ENCODE measurements around the gene SORBS2.

Gene SORBS2

DNA sequence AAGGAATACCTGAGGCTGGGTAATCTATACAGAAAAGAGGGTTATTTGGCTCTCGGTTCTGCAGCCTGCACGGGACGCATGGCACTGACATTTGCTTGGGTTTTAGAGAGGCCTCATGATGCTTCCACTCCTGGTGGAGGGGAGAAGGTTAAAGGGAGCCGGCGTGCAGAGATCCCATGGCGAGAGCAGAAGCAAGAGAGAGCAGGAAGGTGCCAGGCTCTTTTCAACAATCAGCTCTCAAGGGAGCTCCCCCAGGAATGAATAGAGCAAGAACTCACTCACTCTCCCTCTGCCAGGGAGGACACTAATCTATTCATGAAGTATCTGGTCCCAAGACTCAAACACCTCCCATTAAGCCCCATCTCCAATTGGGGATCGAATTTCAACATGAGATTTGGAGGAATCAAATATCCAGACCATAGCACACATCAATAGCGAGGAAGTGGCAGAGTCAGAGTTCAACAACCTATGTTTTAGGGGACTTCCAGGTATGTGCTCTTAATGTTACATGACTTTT is 109.8 kb downstream of the SORBS2 start:
- H3K4me3 ChIP-seq (ENCODE audit: low read depth, low read length): no peak overlapping the region
- TF ChIP-seq MYC (IDR thresholded peaks at IDR 0.05; ENCODE audit: low read depth, low read length): no peak
- no peak for TF ChIP-seq POLR2A (IDR thresholded peaks at IDR 0.05; ENCODE audit: extremely low read depth, insufficient read length)
- TF ChIP-seq, protein P1, sequence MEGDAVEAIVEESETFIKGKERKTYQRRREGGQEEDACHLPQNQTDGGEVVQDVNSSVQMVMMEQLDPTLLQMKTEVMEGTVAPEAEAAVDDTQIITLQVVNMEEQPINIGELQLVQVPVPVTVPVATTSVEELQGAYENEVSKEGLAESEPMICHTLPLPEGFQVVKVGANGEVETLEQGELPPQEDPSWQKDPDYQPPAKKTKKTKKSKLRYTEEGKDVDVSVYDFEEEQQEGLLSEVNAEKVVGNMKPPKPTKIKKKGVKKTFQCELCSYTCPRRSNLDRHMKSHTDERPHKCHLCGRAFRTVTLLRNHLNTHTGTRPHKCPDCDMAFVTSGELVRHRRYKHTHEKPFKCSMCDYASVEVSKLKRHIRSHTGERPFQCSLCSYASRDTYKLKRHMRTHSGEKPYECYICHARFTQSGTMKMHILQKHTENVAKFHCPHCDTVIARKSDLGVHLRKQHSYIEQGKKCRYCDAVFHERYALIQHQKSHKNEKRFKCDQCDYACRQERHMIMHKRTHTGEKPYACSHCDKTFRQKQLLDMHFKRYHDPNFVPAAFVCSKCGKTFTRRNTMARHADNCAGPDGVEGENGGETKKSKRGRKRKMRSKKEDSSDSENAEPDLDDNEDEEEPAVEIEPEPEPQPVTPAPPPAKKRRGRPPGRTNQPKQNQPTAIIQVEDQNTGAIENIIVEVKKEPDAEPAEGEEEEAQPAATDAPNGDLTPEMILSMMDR (IDR thresholded peaks at IDR 0.05; ENCODE audit: low read depth, low read length): no peak
- TF ChIP-seq, protein P2, sequence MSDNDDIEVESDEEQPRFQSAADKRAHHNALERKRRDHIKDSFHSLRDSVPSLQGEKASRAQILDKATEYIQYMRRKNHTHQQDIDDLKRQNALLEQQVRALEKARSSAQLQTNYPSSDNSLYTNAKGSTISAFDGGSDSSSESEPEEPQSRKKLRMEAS (IDR thresholded peaks at IDR 0.05; ENCODE audit: low read depth, low read length): no peak
- no peak for DNase-seq (ENCODE audit: low read depth)

DNA sequence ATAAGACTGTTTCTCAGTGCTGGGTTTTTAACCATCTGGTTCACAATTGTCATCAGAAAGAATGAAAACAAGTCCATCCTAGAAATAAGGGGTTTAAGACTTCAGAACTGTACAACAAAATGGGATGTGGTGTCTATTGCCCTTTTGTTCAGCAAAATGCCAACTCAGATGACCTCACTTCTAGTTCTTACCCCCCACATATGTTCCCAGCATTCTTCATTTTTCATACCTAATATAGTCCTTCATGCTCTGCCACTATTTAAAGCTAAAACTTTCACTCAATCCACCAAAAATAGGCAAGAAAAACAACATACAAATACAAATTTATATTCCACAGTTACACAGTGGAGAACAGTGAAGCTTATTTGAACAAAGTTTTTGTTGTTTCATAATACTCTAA is 111.4 kb downstream of the SORBS2 start:
- no peak overlapping the region for H3K4me3 ChIP-seq (ENCODE audit: low read depth, low read length)
- no peak for TF ChIP-seq POLR2A (IDR thresholded peaks at IDR 0.05; ENCODE audit: extremely low read depth, insufficient read length)
- TF ChIP-seq MYC (IDR thresholded peaks at IDR 0.05; ENCODE audit: low read depth, low read length): no peak
- TF ChIP-seq, protein P2 (IDR thresholded peaks at IDR 0.05; ENCODE audit: low read depth, low read length): no peak
- TF ChIP-seq, protein P1 (IDR thresholded peaks at IDR 0.05; ENCODE audit: low read depth, low read length): no peak
- DNase-seq (ENCODE audit: low read depth): no peak

DNA sequence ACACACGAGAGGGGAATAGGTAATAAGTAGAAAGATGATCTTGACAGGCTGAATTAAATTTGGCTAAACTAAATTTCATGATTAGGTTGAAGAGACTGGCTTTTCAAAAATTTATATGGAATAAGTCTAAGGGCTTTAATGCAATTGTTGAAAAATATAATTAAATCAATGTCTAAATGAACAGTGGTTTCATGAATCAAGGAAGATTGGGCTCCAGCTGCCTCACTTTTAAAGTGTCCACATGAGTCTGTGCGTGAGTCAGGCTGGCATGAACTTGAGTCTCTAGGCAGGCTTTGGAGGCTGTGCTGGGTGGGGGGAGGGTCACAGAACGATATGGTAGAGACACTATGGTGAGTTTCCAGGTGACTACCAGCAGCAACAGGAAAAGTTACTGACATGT is 111.9 kb downstream of the SORBS2 start:
- no peak for DNase-seq (ENCODE audit: low read depth)
- no peak overlapping the region for H3K4me3 ChIP-seq (ENCODE audit: low read depth, low read length)

DNA sequence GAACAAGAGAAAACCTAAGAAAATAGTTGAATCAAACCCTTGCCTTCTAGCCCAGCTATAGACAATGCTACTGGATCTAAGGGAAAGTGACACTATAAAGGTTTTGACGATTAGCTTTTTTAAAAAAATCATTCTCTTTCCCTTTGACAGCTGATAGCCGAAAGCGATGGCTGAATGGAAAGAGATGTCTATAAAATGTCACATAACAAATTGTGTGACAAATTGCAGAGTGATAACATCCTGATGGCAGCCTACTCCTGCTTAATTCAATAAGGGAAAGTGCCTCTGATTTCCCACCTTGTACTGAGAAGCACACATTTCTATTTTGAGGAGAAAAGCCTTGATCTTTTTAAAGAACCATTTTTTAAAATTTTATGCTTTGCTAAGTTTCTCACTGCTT is 114.5 kb downstream of the SORBS2 start:
- DNase-seq (ENCODE audit: low read depth): no peak
- no peak for TF ChIP-seq POLR2A (IDR thresholded peaks at IDR 0.05; ENCODE audit: extremely low read depth, insufficient read length)
- TF ChIP-seq, protein P1 (IDR thresholded peaks at IDR 0.05; ENCODE audit: low read depth, low read length): no peak
- TF ChIP-seq MYC (IDR thresholded peaks at IDR 0.05; ENCODE audit: low read depth, low read length): no peak
- TF ChIP-seq, protein P2 (IDR thresholded peaks at IDR 0.05; ENCODE audit: low read depth, low read length): no peak
- H3K4me3 ChIP-seq (ENCODE audit: low read depth, low read length): no peak overlapping the region

More for the DNA sequence above, 111.9 kb downstream of the SORBS2 start:
- TF ChIP-seq, protein P2 (IDR thresholded peaks at IDR 0.05; ENCODE audit: low read depth, low read length): no peak
- TF ChIP-seq, protein P1 (IDR thresholded peaks at IDR 0.05; ENCODE audit: low read depth, low read length): no peak
- TF ChIP-seq MYC (IDR thresholded peaks at IDR 0.05; ENCODE audit: low read depth, low read length): no peak
- TF ChIP-seq POLR2A (IDR thresholded peaks at IDR 0.05; ENCODE audit: extremely low read depth, insufficient read length): no peak

DNA sequence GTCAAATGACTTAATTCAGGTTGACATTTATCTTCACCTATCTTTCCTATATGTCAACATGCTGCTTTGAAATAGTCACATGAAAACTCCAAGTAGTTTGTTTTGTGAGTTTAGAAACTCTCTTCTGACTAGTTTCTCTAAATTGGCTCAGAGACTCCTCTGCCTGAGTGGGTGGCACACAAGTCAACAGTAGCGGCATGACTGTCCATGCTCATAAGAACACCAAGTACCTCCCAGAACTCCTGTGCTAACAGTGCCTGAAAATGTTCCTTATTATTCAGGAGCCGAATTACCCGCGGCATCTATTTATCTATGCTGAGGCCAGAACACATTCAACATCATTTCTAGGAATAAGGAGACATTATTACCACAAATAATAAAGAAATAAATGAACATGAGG is 116.3 kb downstream of the SORBS2 start:
- DNase-seq (ENCODE audit: low read depth): no peak
- H3K4me3 ChIP-seq (ENCODE audit: low read depth, low read length): no peak overlapping the region
- TF ChIP-seq, protein P1 (IDR thresholded peaks at IDR 0.05; ENCODE audit: low read depth, low read length): no peak
- no peak for TF ChIP-seq POLR2A (IDR thresholded peaks at IDR 0.05; ENCODE audit: extremely low read depth, insufficient read length)
- TF ChIP-seq, protein P2 (IDR thresholded peaks at IDR 0.05; ENCODE audit: low read depth, low read length): no peak
- no peak for TF ChIP-seq MYC (IDR thresholded peaks at IDR 0.05; ENCODE audit: low read depth, low read length)

Data from NB4 (cell line).